GM12878 (cell line): ENCODE data around the gene TNP2. TPM values are rescaled to one million over a fixed set of nuclear protein-coding genes. Genes with fewer than 3 reads are reported as not detected.

Experiments used
- BACH1 ChIP-seq: fragments of 450-650 bp; IDR thresholded peaks from 2 replicates; pipeline ENCODE4 v1.6.1; 2017; ENCODE audit warnings: mild to moderate bottlenecking, borderline replicate concordance
- BCL11A ChIP-seq: IDR thresholded peaks from 2 replicates; pipeline ENCODE4 v1.6.1; 2011; ENCODE audit warnings: low read depth, low read length
- CBFB ChIP-seq: IDR thresholded peaks from 2 replicates; pipeline ENCODE4 v1.6.1; 2016; ENCODE audit warnings: antibody characterized with exemption, low read depth
- DPF2 ChIP-seq: fragments of 450-650 bp; IDR thresholded peaks from 2 replicates; pipeline ENCODE4 v1.6.1; 2017; ENCODE audit warnings: mild to moderate bottlenecking
- ETV6 ChIP-seq, 2 experiments: fragments of 450-650 bp in 1 of 2; IDR thresholded peaks in 1 of 2; conservative IDR thresholded peaks in 1 of 2; 2 replicates each; pipeline ENCODE4 v1.6.1; 2014; ENCODE audit warnings: antibody characterized with exemption in 1 of 2, borderline replicate concordance in 1 of 2, low read depth in 1 of 2, mild to moderate bottlenecking in 1 of 2, moderate library complexity in 1 of 2
- HCFC1 ChIP-seq: fragments of 150-350 bp; IDR thresholded peaks from 2 replicates; pipeline ENCODE4 v1.6.1; 2014; ENCODE audit warnings: low read length
- NFYA ChIP-seq: IDR thresholded peaks from 2 replicates; pipeline ENCODE4 v1.6.1; 2011; ENCODE audit warnings: low read depth, mild to moderate bottlenecking, low read length, improper control_type of control experiment, borderline replicate concordance
- NR2C1 ChIP-seq: fragments of 450-650 bp; IDR thresholded peaks from 2 replicates; pipeline ENCODE4 v1.6.1; 2017; ENCODE audit warnings: antibody characterized with exemption, mild to moderate bottlenecking, moderate library complexity
- NR2C2 ChIP-seq: IDR thresholded peaks from 2 replicates; pipeline ENCODE4 v1.6.1; 2011; ENCODE audit warnings: borderline replicate concordance, low read depth; ENCODE audit not compliant: control insufficient read depth, insufficient read length
- SREBF1 ChIP-seq: IDR thresholded peaks from 2 replicates; pipeline ENCODE4 v1.6.1; 2012; ENCODE audit warnings: mild to moderate bottlenecking, low read length
- ZBED1 ChIP-seq: IDR thresholded peaks from 2 replicates; pipeline ENCODE4 v1.6.1; 2016; ENCODE audit warnings: borderline replicate concordance
- polyA plus RNA-seq, 11 experiments: library from polyadenylated mRNA; depleted of rRNA in 4 of 11; unstranded in 6 of 11; stranded (reverse) in 5 of 11; fragments of >200 nt; fragmentation: Nextera tagmentation in 4 of 11; fragmentation: Illumina TruSeq in 1 of 11; extraction: Ambion mirVana in 4 of 11; extraction: Trizol in 1 of 11; gene quantifications; 1 replicate in 1 of 11; 2 replicates in 10 of 11; pipeline versions ENCODE4 v1.2.1 to v1.2.3, GENCODE V29; 2011 to 2016; ENCODE audit warnings: inconsistent platforms in 2 of 11, missing spikeins in 2 of 11, low read depth in 1 of 11
- total RNA-seq, 4 experiments: library from RNA; depleted of rRNA in 3 of 4; stranded (reverse); fragments of >200 nt in 3 of 4; fragmentation: Illumina TruSeq in 1 of 4; extraction: Trizol in 1 of 4; gene quantifications; 2 replicates each; pipeline versions ENCODE4 v1.2.1 to v1.2.3, GENCODE V29; 2013 to 2021
- TF ChIP-seq, protein P1 (sequence below): fragments of 450-650 bp; IDR thresholded peaks from 2 replicates; pipeline ENCODE4 v1.6.1; 2018; ENCODE audit warnings: mild to moderate bottlenecking, low read depth, moderate library complexity; ENCODE audit not compliant: partially characterized antibody
- TF ChIP-seq, protein P2 (sequence below): fragments of 450-650 bp; IDR thresholded peaks from 2 replicates; pipeline ENCODE4 v1.6.1; 2017; ENCODE audit warnings: mild to moderate bottlenecking, low read depth, inconsistent platforms; ENCODE audit not compliant: poor library complexity, severe bottlenecking
- TF ChIP-seq, protein P3 (sequence below): fragments of 450-650 bp; IDR thresholded peaks from 2 replicates; pipeline ENCODE4 v1.6.1; 2017; ENCODE audit warnings: mild to moderate bottlenecking, moderate library complexity
- TF ChIP-seq, protein P4 (sequence below): IDR thresholded peaks from 2 replicates; pipeline ENCODE4 v1.6.1; 2011; ENCODE audit warnings: borderline replicate concordance, low read depth, mild to moderate bottlenecking, moderate library complexity, mixed read lengths, low read length; ENCODE audit not compliant: insufficient read depth; ENCODE audit errors: extremely low read length
- TF ChIP-seq, protein P5 (sequence below): IDR thresholded peaks from 2 replicates; pipeline ENCODE4 v1.6.1; 2011; ENCODE audit warnings: low read depth, mild to moderate bottlenecking, low read length, moderate library complexity, borderline replicate concordance; ENCODE audit errors: extremely low read depth

TNP2 gene
- total and polyA plus RNA-seq, 10 of the 15 experiments (the other 5 are each of a cell fraction or from before 2014, with no cell fraction given), result not detected

DNA sequence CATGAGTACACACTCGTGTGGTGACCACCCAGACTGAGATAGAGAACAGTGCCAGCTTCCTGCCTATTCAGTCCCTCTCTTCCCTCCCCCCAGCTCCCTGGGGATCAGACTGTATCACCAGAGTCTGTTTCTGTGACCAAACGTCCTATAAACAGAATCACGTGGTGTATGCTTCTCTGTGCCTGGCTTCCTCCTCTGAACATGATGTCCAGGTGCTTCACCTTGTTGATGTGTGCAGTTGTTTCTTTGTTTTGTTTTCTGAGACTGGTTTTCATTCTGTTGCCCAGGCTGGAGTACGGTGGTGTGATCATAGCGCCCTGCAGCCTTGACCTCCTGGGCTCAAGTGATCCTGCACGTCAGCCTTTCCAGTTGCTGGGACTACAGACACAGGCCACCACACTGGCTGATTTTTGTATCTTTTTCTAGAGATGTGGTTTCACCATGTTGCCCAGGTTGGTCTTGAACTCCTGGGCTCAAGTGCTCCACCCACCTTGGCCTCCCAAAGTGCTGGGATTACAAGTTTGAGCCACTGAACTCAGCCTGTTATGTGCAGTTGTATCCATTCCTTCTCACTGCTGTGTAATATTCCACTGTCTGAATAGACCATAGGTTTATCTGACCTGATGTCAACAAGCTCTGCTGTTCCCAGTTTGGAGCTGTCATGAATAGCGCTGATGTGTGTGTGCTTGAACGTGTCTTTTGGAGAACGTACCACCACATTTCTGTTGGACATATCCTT lies 40.9 kb upstream of the TNP2 start (continued):
- TF ChIP-seq, protein P1, sequence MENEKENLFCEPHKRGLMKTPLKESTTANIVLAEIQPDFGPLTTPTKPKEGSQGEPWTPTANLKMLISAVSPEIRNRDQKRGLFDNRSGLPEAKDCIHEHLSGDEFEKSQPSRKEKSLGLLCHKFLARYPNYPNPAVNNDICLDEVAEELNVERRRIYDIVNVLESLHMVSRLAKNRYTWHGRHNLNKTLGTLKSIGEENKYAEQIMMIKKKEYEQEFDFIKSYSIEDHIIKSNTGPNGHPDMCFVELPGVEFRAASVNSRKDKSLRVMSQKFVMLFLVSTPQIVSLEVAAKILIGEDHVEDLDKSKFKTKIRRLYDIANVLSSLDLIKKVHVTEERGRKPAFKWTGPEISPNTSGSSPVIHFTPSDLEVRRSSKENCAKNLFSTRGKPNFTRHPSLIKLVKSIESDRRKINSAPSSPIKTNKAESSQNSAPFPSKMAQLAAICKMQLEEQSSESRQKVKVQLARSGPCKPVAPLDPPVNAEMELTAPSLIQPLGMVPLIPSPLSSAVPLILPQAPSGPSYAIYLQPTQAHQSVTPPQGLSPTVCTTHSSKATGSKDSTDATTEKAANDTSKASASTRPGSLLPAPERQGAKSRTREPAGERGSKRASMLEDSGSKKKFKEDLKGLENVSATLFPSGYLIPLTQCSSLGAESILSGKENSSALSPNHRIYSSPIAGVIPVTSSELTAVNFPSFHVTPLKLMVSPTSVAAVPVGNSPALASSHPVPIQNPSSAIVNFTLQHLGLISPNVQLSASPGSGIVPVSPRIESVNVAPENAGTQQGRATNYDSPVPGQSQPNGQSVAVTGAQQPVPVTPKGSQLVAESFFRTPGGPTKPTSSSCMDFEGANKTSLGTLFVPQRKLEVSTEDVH, result no peak
- no peak for TF ChIP-seq BACH1
- no peak for TF ChIP-seq NFYA
- no peak for TF ChIP-seq NR2C1
- TF ChIP-seq, protein P2, sequence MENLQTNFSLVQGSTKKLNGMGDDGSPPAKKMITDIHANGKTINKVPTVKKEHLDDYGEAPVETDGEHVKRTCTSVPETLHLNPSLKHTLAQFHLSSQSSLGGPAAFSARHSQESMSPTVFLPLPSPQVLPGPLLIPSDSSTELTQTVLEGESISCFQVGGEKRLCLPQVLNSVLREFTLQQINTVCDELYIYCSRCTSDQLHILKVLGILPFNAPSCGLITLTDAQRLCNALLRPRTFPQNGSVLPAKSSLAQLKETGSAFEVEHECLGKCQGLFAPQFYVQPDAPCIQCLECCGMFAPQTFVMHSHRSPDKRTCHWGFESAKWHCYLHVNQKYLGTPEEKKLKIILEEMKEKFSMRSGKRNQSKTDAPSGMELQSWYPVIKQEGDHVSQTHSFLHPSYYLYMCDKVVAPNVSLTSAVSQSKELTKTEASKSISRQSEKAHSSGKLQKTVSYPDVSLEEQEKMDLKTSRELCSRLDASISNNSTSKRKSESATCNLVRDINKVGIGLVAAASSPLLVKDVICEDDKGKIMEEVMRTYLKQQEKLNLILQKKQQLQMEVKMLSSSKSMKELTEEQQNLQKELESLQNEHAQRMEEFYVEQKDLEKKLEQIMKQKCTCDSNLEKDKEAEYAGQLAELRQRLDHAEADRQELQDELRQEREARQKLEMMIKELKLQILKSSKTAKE, result peak; percentile 55
- TF ChIP-seq BCL11A, result no peak
- TF ChIP-seq ZBED1, result no peak
- TF ChIP-seq HCFC1, result no peak
- no peak for TF ChIP-seq DPF2
- TF ChIP-seq ETV6 (conservative IDR thresholded peaks at IDR 0.05 in 1 of 2, IDR thresholded peaks at IDR 0.05 in 1 of 2; ENCODE audit: borderline replicate concordance in 1 of 2, low read depth in 1 of 2), result no peak
- no peak for TF ChIP-seq SREBF1
- no peak for TF ChIP-seq NR2C2
- TF ChIP-seq, protein P3, sequence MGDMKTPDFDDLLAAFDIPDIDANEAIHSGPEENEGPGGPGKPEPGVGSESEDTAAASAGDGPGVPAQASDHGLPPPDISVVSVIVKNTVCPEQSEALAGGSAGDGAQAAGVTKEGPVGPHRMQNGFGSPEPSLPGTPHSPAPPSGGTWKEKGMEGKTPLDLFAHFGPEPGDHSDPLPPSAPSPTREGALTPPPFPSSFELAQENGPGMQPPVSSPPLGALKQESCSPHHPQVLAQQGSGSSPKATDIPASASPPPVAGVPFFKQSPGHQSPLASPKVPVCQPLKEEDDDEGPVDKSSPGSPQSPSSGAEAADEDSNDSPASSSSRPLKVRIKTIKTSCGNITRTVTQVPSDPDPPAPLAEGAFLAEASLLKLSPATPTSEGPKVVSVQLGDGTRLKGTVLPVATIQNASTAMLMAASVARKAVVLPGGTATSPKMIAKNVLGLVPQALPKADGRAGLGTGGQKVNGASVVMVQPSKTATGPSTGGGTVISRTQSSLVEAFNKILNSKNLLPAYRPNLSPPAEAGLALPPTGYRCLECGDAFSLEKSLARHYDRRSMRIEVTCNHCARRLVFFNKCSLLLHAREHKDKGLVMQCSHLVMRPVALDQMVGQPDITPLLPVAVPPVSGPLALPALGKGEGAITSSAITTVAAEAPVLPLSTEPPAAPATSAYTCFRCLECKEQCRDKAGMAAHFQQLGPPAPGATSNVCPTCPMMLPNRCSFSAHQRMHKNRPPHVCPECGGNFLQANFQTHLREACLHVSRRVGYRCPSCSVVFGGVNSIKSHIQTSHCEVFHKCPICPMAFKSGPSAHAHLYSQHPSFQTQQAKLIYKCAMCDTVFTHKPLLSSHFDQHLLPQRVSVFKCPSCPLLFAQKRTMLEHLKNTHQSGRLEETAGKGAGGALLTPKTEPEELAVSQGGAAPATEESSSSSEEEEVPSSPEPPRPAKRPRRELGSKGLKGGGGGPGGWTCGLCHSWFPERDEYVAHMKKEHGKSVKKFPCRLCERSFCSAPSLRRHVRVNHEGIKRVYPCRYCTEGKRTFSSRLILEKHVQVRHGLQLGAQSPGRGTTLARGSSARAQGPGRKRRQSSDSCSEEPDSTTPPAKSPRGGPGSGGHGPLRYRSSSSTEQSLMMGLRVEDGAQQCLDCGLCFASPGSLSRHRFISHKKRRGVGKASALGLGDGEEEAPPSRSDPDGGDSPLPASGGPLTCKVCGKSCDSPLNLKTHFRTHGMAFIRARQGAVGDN, result peak; percentile 95
- TF ChIP-seq, protein P4, sequence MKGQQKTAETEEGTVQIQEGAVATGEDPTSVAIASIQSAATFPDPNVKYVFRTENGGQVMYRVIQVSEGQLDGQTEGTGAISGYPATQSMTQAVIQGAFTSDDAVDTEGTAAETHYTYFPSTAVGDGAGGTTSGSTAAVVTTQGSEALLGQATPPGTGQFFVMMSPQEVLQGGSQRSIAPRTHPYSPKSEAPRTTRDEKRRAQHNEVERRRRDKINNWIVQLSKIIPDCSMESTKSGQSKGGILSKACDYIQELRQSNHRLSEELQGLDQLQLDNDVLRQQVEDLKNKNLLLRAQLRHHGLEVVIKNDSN, result peak; percentile 47
- no peak for TF ChIP-seq CBFB
- TF ChIP-seq, protein P5, sequence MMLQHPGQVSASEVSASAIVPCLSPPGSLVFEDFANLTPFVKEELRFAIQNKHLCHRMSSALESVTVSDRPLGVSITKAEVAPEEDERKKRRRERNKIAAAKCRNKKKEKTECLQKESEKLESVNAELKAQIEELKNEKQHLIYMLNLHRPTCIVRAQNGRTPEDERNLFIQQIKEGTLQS, result no peak; the same call in 1 of the 2 replicates
